NB4 (cell line): Measurements from ENCODE around the gene GAS5.
"Not testable (repeated sequence)": the region's sequence is repeated elsewhere in the genome, so short reads cannot be mapped to it uniquely, and the experiment has no call there.

Source experiments
- DNase-seq: peaks from one replicate; pipeline ENCODE4 v3.0.0; 2010; ENCODE audit warnings: low read depth
- H3K4me3 ChIP-seq: one replicate; pipeline ENCODE4 v1.5.1; 2011; ENCODE audit warnings: mild to moderate bottlenecking, low read depth, low read length, moderate library complexity
- CTCF ChIP-seq: IDR thresholded peaks from one replicate; pipeline ENCODE4 v1.5.1; 2012; ENCODE audit warnings: low read depth, low read length
- MAX ChIP-seq: IDR thresholded peaks from 2 replicates; pipeline ENCODE4 v1.6.1; 2011; ENCODE audit warnings: low read depth, low read length
- MYC ChIP-seq: IDR thresholded peaks from 2 replicates; pipeline ENCODE4 v1.6.1; 2011; ENCODE audit warnings: low read depth, low read length
- POLR2A ChIP-seq: IDR thresholded peaks from 2 replicates; pipeline ENCODE4 v1.6.1; 2011; ENCODE audit warnings: mild to moderate bottlenecking; ENCODE audit not compliant: insufficient read length; ENCODE audit errors: extremely low read depth

The GAS5 gene

GRCh38 chr1:173863224-173864161 is 4.3 kb downstream of the GAS5 start:
- peak overlapping the region; percentile 97 for H3K4me3 ChIP-seq
- peak; percentile 16 for DNase-seq
- TF ChIP-seq MAX (no peak), MYC (no peak), POLR2A (no peak), CTCF (no peak)

- TF ChIP-seq POLR2A (no peak), MYC (no peak), CTCF (no peak), MAX (no peak)
- no peak overlapping the region for H3K4me3 ChIP-seq
- peak; percentile 58 for DNase-seq
Observed at GRCh38 chr1:173862769-173863223, 5.0 kb downstream of the GAS5 start.

GRCh38 chr1:173862146-173862768 is 5.5 kb downstream of the GAS5 start:
- DNase-seq, result peak; percentile 59
- TF ChIP-seq POLR2A, result peak; percentile 11

GRCh38 chr1:173861731-173862145 is 6.1 kb downstream of the GAS5 start:
- peak; percentile 54 for DNase-seq
- no peak for TF ChIP-seq MYC
- TF ChIP-seq MAX, result no peak
- peak; percentile 15 for TF ChIP-seq POLR2A
- no peak overlapping the region for H3K4me3 ChIP-seq

More at GRCh38 chr1:173862146-173862768, 5.5 kb downstream of the GAS5 start:
- H3K4me3 ChIP-seq, result not testable (repeated sequence)

- DNase-seq, result no peak
- TF ChIP-seq POLR2A (no peak), CTCF (no peak), MYC (no peak), MAX (no peak)
- no peak overlapping the region for H3K4me3 ChIP-seq
Observed at GRCh38 chr1:173860065-173860464, 7.7 kb downstream of the GAS5 start.

GRCh38 chr1:173859547-173859946 is 8.2 kb downstream of the GAS5 start:
- not testable (repeated sequence) for DNase-seq, H3K4me3 ChIP-seq

- no peak for DNase-seq
- TF ChIP-seq MAX (no peak), CTCF (no peak), MYC (no peak), POLR2A (no peak)
- no peak overlapping the region for H3K4me3 ChIP-seq
Observed at GRCh38 chr1:173857363-173857917, 10.3 kb downstream of the GAS5 start.
